Esophagus squamous epithelium (tissue), 5 donors: ENCODE measurements around the gene SSR4. TPM values are rescaled to one million over a fixed set of nuclear protein-coding genes. Genes with fewer than 3 reads are reported as not detected.
"Not testable (repeated sequence)": the region's sequence is repeated elsewhere in the genome, so short reads cannot be mapped to it uniquely, and the experiment has no call there.

Source experiments
- DNase-seq: peaks from one replicate; lab custom pipeline; 2025; lab: John Stamatoyannopoulos, UW
- H3K27ac ChIP-seq, 4 donors: fragments of 200-600 bp; sonication (generic); one replicate each; pipeline ENCODE4 v1.5.1; 2016 to 2019; ENCODE audit warnings: mild to moderate bottlenecking in 1 of 4
- H3K27me3 ChIP-seq, 4 donors: fragments of 200-600 bp; sonication (generic); 1 replicate in 3 of 4; 2 replicates in 1 of 4; pipeline versions ENCODE4 v1.5.1 to v1.6.0; 2017 to 2021; ENCODE audit warnings: antibody characterized with exemption in 1 of 4
- H3K36me3 ChIP-seq, 3 donors: fragments of 200-600 bp; sonication (generic); one replicate each; pipeline ENCODE4 v1.5.1; 2016 to 2019
- H3K4me1 ChIP-seq, 3 donors: fragments of 200-600 bp; sonication (generic); one replicate each; pipeline ENCODE4 v1.5.1; 2017 to 2019
- H3K4me3 ChIP-seq, 4 donors: fragments of 200-600 bp; sonication (generic); 1 replicate in 3 of 4; 2 replicates in 1 of 4; pipeline ENCODE4 v1.5.1; 2016 to 2019; ENCODE audit warnings: mild to moderate bottlenecking in 2 of 4, moderate library complexity in 1 of 4
- H3K9me3 ChIP-seq, 3 donors: fragments of 200-600 bp; sonication (generic); one replicate each; pipeline ENCODE4 v1.5.1; 2016 to 2019
- CTCF ChIP-seq, 6 experiments: fragments of 450-650 bp in 4 of 6; fragments of 200-600 bp in 2 of 6; sonication (generic) in 2 of 6; IDR thresholded peaks; one replicate each; pipeline ENCODE4 v1.5.1; 2016 to 2019; ENCODE audit warnings: antibody characterized with exemption in 6 of 6, mild to moderate bottlenecking in 4 of 6, moderate library complexity in 4 of 6
- POLR2A ChIP-seq, 4 donors: fragments of 450-650 bp; IDR thresholded peaks; one replicate each; pipeline ENCODE4 v1.6.1; 2017; ENCODE audit warnings: antibody characterized with exemption in 4 of 4, mild to moderate bottlenecking in 4 of 4, moderate library complexity in 3 of 4
- WGBS, 2 donors: methylation state at CpG; one replicate each; pipeline ENCODE4 v1.1.5; 2018; 5-methylcytosine and 5-hydroxymethylcytosine counted together
- intact Hi-C: fragments of 100-400 bp; cut with DNase I; formaldehyde crosslinking; loops from one replicate; pipeline ENCODE4 v1.15.0; 2022
- total RNA-seq, 4 donors: library from RNA; depleted of rRNA; stranded (reverse); fragments of >200 nt; gene quantifications; one replicate each; pipeline ENCODE4 v1.1.0, GENCODE V29; 2016
- donor health status: DM: yes; HTN: yes; CAD: no.

The SSR4 gene
- 100 to 1,000 TPM; 131 to 257 (median 159) TPM for total RNA-seq

- H3K36me3 ChIP-seq = peaks cover 0 to 47% (median 5%) of the 10 kb centered on the region in 3 donors
- H3K27ac ChIP-seq = peak within 1 kb of the TSS; percentile 94 to 97 (median 95)
- peaks cover 9 to 51% (median 22%) of the 10 kb centered on the region in 3 donors for H3K4me1 ChIP-seq
- DNase-seq = peak; percentile 50
- 28% methylated on average over 14 of the region's 92 CpGs; no CpG with 5 or more reads in 1 of the 2 donors for WGBS, 2 donors
- no peaks in the 10 kb centered on the region for H3K27me3 ChIP-seq
- TF ChIP-seq CTCF (IDR thresholded peaks at IDR 0.05) (no peak), POLR2A (IDR thresholded peaks at IDR 0.05) (peak in 2 of 4 donors; percentile 26 to 57)
- H3K4me3 ChIP-seq = peak within 1 kb of the TSS; percentile 52 to 78 (median 67)
- intact Hi-C loops = no loop called here
- H3K9me3 ChIP-seq = no peaks in the 10 kb centered on the region
Measured at GRCh38 chrX:153794018-153794896, at the start of gene SSR4, which contains the start of gene IDH3G. SSR4 (plus strand) TSS chrX:153794668; CDS start chrX:153794688, 20 bp downstream. IDH3G (minus strand) TSS chrX:153794375; CDS start chrX:153794326, 49 bp downstream.

- DNase-seq, intact Hi-C loops: not testable (repeated sequence)
- whole genome bisulfite sequencing, 2 donors = 20 to 40% methylated on average over 1 to 2 of the region's 12 CpGs
Measured at GRCh38 chrX:153745067-153745433, 49.4 kb upstream of the SSR4 start.

GRCh38 chrX:153746359-153746758, 48.1 kb upstream of the SSR4 start:
- H3K9me3 ChIP-seq = no peaks in the 10 kb centered on the region
- no peak overlapping the region for H3K4me3 ChIP-seq
- TF ChIP-seq CTCF (IDR thresholded peaks at IDR 0.05) (no peak), POLR2A (IDR thresholded peaks at IDR 0.05) (no peak)
- no peaks in the 10 kb centered on the region for H3K36me3 ChIP-seq
- no peak overlapping the region for H3K27ac ChIP-seq
- no peak for DNase-seq
- no peaks in the 10 kb centered on the region for H3K27me3 ChIP-seq
- intact Hi-C loops = no loop called here
- WGBS, 2 donors = 70 to 76% methylated on average over 3 of the region's 3 CpGs
- peaks cover 0 to 20% (median 0%) of the 10 kb centered on the region in 3 donors for H3K4me1 ChIP-seq

More at GRCh38 chrX:153745067-153745433, 49.4 kb upstream of the SSR4 start:
- not testable (repeated sequence) for H3K27ac ChIP-seq, H3K27me3 ChIP-seq, H3K9me3 ChIP-seq, H3K4me3 ChIP-seq, H3K36me3 ChIP-seq
- H3K4me1 ChIP-seq = peaks cover 0 to 21% (median 0%) of the 10 kb centered on the region in 3 donors

GRCh38 chrX:153746991-153747390, 47.5 kb upstream of the SSR4 start:
- H3K9me3 ChIP-seq, DNase-seq, H3K27ac ChIP-seq, H3K27me3 ChIP-seq, H3K36me3 ChIP-seq, H3K4me3 ChIP-seq, intact Hi-C loops: not testable (repeated sequence)
- 53 to 66% methylated on average over 6 of the region's 6 CpGs for WGBS, 2 donors
- peaks cover 0 to 20% (median 0%) of the 10 kb centered on the region in 3 donors for H3K4me1 ChIP-seq

GRCh38 chrX:153749017-153749416, 45.5 kb upstream of the SSR4 start:
- intact Hi-C loops, DNase-seq: not testable (repeated sequence)
- WGBS, 2 donors = 76 to 83% methylated on average over 7 of the region's 7 CpGs

GRCh38 chrX:153750127-153750774, 44.2 kb upstream of the SSR4 start:
- Histone ChIP-seq H3K27ac (no peak overlapping the region), H3K9me3 (no peaks in the 10 kb centered on the region), H3K4me3 (no peak overlapping the region), H3K36me3 (no peaks in the 10 kb centered on the region), H3K27me3 (no peaks in the 10 kb centered on the region), H3K4me1 (no peaks in the 10 kb centered on the region)
- WGBS, 2 donors = 68 to 87% methylated on average over 3 to 12 of the region's 12 CpGs
- DNase-seq = no peak
- intact Hi-C loops = no loop called here
- TF ChIP-seq CTCF (IDR thresholded peaks at IDR 0.05) (no peak), POLR2A (IDR thresholded peaks at IDR 0.05) (no peak)

More at GRCh38 chrX:153749017-153749416, 45.5 kb upstream of the SSR4 start:
- not testable (repeated sequence) for H3K27me3 ChIP-seq, H3K36me3 ChIP-seq, H3K4me1 ChIP-seq, H3K9me3 ChIP-seq, H3K27ac ChIP-seq, H3K4me3 ChIP-seq
